Astrocyte of the spinal cord (primary cell): ENCODE results near the gene TULP4.
"Not testable (repeated sequence)": the region's sequence is repeated elsewhere in the genome, so short reads cannot be mapped to it uniquely, and the experiment has no call there.

ENCODE experiments used
- DNase-seq: peaks from one replicate; pipeline ENCODE4 v3.0.0; 2011; ENCODE audit warnings: low read depth, low spot score
- H3K4me3 ChIP-seq: 2 replicates; pipeline ENCODE4 v1.5.1; 2011; ENCODE audit warnings: low read depth, mild to moderate bottlenecking, low read length, moderate library complexity
- in situ Hi-C: cut with HindIII; loops from 2 replicates; pipeline ENCODE4 v1.10.0; 2017; ENCODE audit warnings: low sequenced_read_pairs
- TF ChIP-seq, protein P1 (sequence below): IDR thresholded peaks from 2 replicates; pipeline ENCODE4 v1.5.1; 2012; ENCODE audit warnings: low read depth, mild to moderate bottlenecking, low read length, inconsistent platforms

TULP4 gene

DNA sequence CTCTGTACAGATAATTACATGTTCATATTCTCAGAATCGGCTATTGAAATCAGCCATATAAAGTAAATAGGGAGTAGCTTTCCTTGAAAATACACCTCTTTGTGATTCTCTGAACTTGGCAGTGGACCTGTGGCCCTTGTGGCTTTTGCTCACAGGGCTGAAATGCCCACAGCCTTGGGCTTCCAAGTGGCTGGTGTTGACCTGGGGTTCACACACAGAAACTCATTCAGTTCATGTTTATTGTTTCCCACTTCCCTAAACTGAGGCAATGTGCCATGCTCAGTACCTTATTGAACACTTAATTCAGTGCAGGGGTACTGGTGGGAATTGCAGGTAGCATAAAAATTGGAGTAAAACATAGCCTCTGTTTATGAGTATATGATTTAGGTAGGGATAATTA is 19.1 kb upstream of the TULP4 start:
- no peak overlapping the region for H3K4me3 ChIP-seq
- DNase-seq, result no peak
- TF ChIP-seq, protein P1, sequence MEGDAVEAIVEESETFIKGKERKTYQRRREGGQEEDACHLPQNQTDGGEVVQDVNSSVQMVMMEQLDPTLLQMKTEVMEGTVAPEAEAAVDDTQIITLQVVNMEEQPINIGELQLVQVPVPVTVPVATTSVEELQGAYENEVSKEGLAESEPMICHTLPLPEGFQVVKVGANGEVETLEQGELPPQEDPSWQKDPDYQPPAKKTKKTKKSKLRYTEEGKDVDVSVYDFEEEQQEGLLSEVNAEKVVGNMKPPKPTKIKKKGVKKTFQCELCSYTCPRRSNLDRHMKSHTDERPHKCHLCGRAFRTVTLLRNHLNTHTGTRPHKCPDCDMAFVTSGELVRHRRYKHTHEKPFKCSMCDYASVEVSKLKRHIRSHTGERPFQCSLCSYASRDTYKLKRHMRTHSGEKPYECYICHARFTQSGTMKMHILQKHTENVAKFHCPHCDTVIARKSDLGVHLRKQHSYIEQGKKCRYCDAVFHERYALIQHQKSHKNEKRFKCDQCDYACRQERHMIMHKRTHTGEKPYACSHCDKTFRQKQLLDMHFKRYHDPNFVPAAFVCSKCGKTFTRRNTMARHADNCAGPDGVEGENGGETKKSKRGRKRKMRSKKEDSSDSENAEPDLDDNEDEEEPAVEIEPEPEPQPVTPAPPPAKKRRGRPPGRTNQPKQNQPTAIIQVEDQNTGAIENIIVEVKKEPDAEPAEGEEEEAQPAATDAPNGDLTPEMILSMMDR, result no peak
- in situ Hi-C loops, result no loop called here

DNA sequence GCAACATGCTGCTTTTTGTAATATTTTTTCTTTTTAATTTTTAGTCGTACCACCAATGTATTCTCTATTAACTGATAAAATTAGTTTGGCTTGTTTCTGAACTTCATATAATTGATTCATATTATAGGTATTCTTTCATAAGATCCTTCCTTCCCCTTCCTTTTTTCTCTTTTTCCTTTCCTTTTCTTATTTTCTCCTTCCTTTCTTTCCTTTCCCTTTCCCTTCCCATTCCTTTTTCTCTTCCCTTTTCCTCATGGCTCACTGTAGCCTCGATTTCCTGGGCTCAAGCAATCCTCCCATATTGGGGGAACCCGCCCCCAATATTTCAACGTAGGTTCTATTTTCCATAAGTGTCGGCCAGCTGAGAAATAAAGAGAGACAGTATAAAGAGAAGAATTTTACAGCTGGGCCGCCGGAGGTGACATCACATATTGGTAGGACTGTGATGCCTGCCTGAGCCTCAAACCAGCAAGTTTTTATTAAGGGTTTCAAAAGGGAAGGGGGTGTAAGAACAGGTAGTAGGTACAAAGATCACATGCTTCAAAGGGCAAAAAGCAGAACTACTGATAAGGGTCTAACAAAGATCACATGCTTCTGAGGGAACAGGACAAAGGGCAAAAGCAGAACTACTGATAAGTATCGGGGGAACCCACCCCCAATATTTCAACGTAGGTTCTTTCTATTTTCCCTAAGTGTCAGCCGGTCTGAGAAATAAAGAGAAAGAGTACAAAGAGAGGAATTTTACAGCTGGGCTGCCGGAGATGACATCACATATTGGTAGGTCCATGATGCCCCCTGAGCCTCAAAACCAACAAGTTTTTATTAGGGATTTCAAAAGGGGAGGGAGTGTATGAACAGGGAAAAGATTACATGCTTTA is 16.1 kb upstream of the TULP4 start:
- in situ Hi-C loops, H3K4me3 ChIP-seq, DNase-seq: not testable (repeated sequence)

DNA sequence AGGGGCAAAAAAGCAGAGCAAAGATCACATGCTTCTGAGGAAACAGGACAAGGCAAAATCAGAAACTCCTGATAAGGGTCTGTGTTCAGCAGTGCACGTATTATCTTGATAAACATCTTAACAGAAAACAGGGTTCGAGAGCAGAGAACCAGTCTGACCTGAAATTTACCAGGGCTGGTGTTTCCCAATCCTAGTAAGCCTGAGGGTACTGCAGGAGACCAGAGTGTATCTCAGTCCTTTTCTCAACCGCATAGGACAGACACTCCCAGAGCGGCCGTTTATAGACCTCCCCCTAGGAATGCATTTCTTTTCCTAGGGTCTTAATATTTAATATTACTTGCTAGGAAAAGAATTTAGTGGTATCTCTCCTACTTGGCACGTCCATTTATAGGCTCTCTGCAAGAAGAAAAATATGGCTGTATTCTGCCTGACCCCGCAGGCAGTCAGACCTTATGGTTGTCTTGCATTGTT is 15.4 kb upstream of the TULP4 start:
- DNase-seq, in situ Hi-C loops, H3K4me3 ChIP-seq: not testable (repeated sequence)

DNA sequence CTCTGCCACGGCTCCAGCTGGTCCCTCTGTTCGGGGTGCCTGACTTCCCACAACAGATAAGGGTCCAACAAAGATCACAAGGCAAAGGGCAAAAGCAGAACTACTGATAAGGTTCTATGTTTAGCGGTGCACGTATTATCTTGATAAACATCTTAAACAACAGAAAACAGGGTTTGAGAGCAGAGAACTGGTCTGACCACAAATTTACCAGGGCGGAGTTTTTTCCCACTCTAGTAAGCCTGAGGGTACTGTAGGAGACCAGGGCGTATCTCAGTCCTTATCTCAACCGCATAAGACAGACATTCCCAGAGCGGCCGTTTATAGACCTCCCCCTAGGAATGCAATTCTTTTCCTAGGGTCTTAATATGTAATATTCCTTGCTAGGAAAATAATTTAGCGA is 14.6 kb upstream of the TULP4 start:
- DNase-seq, in situ Hi-C loops, H3K4me3 ChIP-seq: not testable (repeated sequence)

DNA sequence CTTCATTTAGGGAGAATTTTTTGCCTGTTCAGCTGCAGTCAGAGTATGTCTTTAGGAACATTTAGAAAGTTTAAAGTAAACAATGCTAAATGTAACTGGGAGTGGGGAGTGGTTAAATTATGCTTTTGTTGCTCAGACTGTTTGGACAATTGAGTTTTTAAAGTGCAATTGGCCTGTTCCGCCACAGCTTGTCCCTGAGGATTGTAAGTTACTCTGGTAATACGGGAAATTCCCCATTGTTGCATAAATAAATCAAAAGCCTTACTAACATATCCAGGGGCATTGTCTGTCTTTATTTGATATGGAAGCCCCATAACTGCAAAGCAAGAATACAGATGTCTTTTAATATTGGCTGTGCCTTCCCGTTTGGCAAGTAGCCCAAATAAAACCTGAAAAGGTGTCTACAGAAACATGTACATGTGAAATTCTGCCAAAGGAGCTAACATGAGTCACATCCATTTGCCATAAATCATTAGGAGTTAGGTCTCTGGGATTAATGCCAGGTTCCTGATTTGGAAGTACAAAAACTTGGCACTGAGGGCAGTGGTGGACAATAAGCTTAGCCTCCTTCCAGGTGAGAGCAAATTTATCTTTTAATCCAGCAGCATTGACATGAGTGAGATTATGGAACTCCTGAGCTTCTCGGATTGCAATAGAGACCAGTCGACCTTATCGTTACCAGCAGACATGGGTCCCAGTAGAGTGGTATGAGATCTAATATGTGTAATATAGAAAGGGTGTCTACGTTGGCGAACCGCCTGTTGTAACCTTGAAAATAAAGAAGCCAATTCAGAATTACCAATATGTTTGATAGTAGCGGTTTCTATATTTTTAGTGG is 11.7 kb upstream of the TULP4 start:
- DNase-seq, result peak; percentile 68
- H3K4me3 ChIP-seq, in situ Hi-C loops: not testable (repeated sequence)

DNA sequence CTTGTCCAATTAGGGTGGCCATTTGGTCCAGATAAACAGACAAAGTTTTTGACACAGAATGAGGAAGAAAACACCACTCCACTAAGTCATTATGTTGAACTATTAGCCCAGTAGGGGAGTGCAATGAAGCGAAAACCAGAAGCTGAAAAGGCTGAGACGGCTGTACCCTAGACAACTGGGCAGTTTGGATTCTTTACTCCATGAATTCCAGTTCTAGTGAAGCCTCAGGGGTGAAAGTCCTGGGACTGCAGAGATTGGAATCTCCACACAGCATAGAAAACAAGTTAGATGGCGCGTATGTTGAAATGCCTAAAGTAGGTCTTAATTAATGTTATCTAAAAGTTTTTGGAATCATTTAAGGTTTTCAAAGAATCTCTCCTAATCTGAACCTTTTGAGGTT is 10.7 kb upstream of the TULP4 start:
- in situ Hi-C loops, H3K4me3 ChIP-seq, DNase-seq: not testable (repeated sequence)

DNA sequence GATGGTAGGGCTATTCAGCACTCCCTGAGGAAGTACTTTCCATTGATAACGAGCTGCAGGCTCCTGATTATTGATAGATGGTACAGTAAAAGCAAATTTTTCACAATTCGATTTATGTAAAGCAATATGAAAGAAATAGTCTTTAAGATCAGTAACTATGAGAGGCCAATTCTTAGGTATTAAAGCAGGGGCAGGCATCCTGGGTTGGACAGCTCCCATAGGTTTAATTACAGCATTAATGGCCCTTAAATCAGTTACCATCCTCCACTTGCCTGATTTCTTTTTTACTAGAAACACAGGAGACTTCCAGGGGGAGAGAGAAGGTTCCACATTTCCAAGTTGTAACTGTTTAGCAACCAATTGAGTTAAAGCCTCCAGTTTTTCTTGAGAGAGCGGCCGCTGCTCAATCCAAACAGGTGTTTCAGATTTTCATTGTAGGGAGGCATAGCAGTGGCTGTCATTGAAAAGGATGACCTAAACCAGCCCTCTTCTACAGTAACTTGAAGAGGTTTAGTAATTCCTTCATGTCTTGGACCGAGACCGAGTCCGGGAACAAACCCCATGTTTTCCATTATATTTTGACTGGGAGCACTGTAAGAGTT is 10.0 kb upstream of the TULP4 start:
- in situ Hi-C loops, H3K4me3 ChIP-seq, DNase-seq: not testable (repeated sequence)

DNA sequence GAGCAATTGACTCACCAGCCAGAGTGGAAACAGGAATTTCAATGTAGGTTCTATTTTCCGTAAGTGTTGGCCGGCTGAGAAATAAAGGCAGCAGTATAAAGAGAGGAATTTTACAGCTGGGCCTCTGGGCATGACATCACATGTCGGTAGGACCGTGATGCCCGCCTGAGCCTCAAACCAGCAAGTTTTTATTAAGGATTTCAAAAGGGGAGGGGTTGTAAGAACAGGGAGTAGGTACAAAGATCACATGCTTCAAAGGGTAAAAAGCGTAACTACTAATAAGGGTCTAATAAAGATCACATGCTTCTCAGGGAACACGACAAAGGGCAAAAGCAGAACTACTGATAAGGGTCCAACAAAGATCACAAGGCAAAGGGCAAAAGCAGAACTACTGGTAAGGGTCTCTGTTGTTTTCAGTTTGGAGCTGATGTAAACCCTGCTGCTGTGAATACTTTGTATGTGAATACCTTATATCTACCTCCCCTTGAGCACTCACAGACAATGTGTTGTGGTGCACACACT is 9.0 kb upstream of the TULP4 start:
- no peak overlapping the region for H3K4me3 ChIP-seq
- TF ChIP-seq, protein P1, result no peak
- in situ Hi-C loops, result no loop called here
- DNase-seq, result no peak

DNA sequence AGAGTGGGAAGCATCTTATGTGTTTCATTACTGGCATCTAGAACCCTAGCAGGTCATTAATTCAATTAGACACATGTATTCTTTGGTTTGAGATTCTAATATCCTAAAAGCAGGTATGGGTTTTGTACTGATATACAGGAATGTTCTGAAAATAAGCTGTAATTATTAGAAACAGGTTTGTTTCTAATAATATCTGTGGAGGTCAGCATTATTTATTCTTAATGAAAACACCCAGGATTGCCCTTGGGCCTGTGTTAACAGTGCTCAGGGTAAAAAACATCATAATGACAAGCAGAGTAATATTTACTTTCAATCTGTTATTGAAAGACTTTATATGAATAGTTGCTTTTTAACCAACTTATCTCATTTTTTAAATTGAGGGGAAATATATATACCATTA is 8.0 kb upstream of the TULP4 start:
- H3K4me3 ChIP-seq, result no peak overlapping the region
- DNase-seq, result no peak
- in situ Hi-C loops, result no loop called here
- TF ChIP-seq, protein P1, result no peak
